IPS-20b (cell line): ENCODE data around the gene DNAJC11.

Experiments used
- H3K27ac ChIP-seq: one replicate; pipeline ENCODE4 v1.5.1; 2013; ENCODE audit warnings: low read length
- H3K27me3 ChIP-seq: 2 replicates; pipeline ENCODE4 v1.6.1; 2013; ENCODE audit warnings: mild to moderate bottlenecking, low read length, inconsistent platforms; ENCODE audit not compliant: insufficient read depth
- H3K36me3 ChIP-seq: 2 replicates; pipeline ENCODE4 v1.6.1; 2013; ENCODE audit warnings: low read depth, mild to moderate bottlenecking, inconsistent platforms, low read length, moderate library complexity; ENCODE audit not compliant: insufficient read depth
- H3K4me1 ChIP-seq: 2 replicates; pipeline ENCODE4 v1.6.1; 2013; ENCODE audit warnings: mild to moderate bottlenecking, control low read depth, inconsistent platforms, low read length, moderate library complexity; ENCODE audit not compliant: insufficient read depth
- H3K4me3 ChIP-seq: 2 replicates; pipeline ENCODE4 v1.5.1; 2013; ENCODE audit warnings: mild to moderate bottlenecking, low read length, inconsistent platforms
- H3K9ac ChIP-seq: 2 replicates; pipeline ENCODE4 v1.6.1; 2013; ENCODE audit warnings: low read depth, mild to moderate bottlenecking, inconsistent platforms, low read length, moderate library complexity
- H3K9me3 ChIP-seq: 2 replicates; pipeline ENCODE4 v1.6.1; 2013; ENCODE audit warnings: mild to moderate bottlenecking, low read depth, low read length, inconsistent platforms; ENCODE audit not compliant: insufficient read depth

The DNAJC11 gene

DNA sequence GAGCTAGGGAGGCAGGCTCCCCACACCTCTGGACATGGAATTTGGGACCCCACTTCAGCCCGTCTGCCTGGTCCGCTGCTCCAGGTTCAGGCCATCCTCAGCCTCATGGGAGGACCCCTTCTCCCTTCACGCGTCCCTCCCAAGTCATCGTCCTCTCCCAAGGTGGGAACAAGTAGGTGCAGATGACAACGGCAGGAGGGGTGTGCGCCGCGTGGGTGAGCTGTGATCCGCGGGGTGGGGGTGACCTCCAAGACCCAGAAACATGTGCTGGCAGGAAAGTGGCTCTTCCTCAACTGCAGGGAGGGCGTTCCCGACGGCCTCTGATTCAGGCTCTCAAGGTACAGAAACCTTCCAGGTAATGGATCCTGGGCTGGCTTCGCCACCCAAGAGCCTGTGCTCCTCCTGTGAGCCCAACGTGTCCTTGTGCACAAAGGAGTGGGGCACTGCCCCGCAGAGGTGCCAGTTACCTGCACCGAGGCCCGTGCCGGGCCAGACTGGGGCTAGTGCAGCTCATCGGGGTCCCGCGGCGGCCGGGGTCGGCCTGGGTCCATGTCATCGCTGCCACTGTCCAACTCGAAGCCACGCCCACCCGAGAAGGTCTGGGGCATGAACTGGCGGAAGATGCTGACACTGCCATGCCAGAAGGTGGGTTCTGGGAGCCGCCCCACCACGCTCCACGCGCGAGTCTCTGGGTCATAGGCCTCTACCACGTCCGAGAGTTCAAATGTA lies 108.6 kb downstream of the DNAJC11 start:
- H3K9me3 ChIP-seq = no peaks in the 10 kb centered on the region

DNA sequence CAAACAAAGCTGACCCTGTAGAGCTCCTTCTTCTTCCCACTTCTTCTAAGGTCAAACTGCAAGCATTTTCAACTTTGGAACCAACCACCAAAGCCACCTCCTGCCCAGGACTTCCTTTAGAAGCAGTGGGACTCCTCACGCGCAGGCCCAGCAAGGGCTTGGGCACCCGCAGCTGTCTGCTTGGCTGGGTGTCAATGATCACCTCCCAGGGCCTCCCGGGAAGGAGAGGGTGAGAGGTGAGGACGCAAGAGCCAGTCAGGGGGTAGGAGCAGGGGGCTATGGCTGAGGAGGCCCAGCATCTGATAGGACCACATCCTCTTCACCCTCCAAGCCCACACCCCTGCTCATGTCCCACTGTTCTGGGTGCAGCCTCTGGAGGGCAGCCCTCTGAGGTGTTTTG lies 109.2 kb downstream of the DNAJC11 start:
- Histone ChIP-seq H3K4me1 (no peaks in the 10 kb centered on the region), H3K9me3 (no peaks in the 10 kb centered on the region), H3K9ac (no peak overlapping the region), H3K27me3 (no peaks in the 10 kb centered on the region), H3K27ac (no peak overlapping the region), H3K4me3 (no peak overlapping the region), H3K36me3 (peaks cover 97% of the 10 kb centered on the region)

More for the DNA sequence above, 108.6 kb downstream of the DNAJC11 start:
- Histone ChIP-seq H3K27ac (no peak overlapping the region), H3K4me1 (no peaks in the 10 kb centered on the region), H3K9ac (no peak overlapping the region), H3K36me3 (peaks cover 97% of the 10 kb centered on the region), H3K27me3 (no peaks in the 10 kb centered on the region), H3K4me3 (no peak overlapping the region)

DNA sequence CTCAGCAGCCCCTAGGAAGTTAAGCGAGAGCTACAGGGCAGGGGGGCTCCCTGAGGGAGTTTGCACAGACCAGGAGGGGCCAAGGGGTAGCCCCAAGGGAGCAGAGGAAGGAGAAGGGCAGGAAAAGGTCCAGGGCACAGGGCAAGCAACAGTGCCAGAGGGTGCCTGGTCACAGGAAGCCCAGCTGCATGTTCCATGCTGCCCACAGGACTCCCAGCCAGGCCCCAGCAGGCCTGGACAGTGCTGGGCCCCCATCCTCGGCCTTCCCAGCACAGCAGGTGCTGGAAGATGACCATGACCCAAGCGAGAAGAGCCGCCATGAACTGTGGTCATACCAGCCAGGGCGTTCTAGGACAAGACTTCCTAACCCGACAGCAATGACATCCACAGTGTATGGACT lies 110.0 kb downstream of the DNAJC11 start:
- Histone ChIP-seq H3K9ac (no peak overlapping the region), H3K36me3 (peaks cover 93% of the 10 kb centered on the region), H3K9me3 (no peaks in the 10 kb centered on the region), H3K27me3 (no peaks in the 10 kb centered on the region), H3K4me3 (no peak overlapping the region), H3K27ac (no peak overlapping the region), H3K4me1 (no peaks in the 10 kb centered on the region)

DNA sequence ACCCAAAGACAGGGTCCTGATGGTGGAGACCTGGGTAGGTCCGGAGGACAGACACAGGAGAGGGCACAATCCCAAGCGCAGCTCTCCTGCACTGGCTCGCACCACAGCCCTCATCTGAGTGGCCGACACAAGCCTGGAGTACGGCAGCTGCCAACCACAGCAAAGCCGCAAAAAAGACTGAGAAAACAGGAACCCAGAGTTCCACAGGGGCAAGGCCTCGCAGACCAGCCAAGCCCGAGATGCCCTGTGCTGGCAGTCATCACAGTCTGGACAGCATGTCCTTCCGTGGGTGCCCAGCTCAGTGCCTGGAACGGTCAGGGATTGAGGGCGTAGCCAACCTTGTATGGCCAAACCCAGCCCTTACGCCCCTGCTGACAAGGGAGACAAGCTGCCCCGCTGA lies 110.4 kb downstream of the DNAJC11 start:
- Histone ChIP-seq H3K36me3 (peaks cover 89% of the 10 kb centered on the region), H3K27ac (no peak overlapping the region), H3K4me1 (no peaks in the 10 kb centered on the region), H3K4me3 (no peak overlapping the region), H3K9ac (no peak overlapping the region), H3K9me3 (no peaks in the 10 kb centered on the region), H3K27me3 (no peaks in the 10 kb centered on the region)

DNA sequence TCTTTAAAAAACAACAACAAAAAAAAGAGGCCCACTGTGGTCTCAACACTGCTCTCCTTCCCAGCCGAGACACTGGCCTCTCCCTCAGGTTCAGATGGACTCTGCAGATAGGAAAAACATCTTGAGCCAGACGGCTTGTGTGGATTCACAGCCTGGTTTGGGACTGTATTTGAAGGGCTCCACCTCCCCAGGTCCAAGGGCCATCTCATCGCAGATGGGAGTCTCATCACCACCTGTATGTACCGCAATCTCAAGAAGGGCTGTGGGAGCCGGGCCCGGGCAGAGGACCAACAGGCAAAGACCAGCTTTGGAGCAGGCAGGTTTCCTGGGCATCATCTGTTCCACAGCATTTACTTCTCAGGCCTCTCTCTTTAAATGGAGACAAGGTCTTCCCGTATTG lies 111.6 kb downstream of the DNAJC11 start:
- no peak overlapping the region for H3K4me3 ChIP-seq
- peaks cover 77% of the 10 kb centered on the region for H3K36me3 ChIP-seq
- no peak overlapping the region for H3K9ac ChIP-seq
- H3K27ac ChIP-seq = no peak overlapping the region
- H3K4me1 ChIP-seq = no peaks in the 10 kb centered on the region
- no peaks in the 10 kb centered on the region for H3K27me3 ChIP-seq
- H3K9me3 ChIP-seq = no peaks in the 10 kb centered on the region

DNA sequence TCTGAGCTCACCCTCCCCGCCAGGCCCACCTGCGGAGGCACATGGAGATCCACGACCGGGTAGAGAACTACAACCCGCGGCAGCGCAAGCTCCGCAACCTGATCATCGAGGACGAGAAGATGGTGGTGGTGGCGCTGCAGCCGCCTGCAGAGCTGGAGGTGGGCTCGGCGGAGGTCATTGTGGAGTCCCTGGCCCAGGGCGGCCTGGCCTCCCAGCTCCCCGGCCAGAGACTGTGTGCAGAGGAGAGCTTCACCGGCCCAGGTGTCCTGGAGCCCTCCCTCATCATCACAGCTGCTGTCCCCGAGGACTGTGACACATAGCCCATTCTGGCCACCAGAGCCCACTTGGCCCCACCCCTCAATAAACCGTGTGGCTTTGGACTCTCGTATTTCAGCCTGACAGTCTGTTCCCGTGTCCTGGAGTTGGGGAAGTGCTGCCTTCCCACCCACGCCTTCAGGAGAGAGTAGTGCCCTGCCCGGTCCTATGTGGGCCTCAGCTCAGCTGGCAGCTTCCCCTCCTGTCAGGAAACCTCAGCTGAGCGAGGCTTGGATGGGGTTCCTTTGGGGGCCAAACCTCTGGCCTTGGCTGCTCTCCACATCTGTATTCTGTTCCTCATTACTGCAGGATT lies 112.6 kb downstream of the DNAJC11 start:
- H3K4me3 ChIP-seq = no peak overlapping the region
- no peaks in the 10 kb centered on the region for H3K27me3 ChIP-seq
- no peak overlapping the region for H3K9ac ChIP-seq
- H3K27ac ChIP-seq = no peak overlapping the region
- H3K36me3 ChIP-seq = peaks cover 67% of the 10 kb centered on the region
- H3K9me3 ChIP-seq = no peaks in the 10 kb centered on the region
- no peaks in the 10 kb centered on the region for H3K4me1 ChIP-seq

DNA sequence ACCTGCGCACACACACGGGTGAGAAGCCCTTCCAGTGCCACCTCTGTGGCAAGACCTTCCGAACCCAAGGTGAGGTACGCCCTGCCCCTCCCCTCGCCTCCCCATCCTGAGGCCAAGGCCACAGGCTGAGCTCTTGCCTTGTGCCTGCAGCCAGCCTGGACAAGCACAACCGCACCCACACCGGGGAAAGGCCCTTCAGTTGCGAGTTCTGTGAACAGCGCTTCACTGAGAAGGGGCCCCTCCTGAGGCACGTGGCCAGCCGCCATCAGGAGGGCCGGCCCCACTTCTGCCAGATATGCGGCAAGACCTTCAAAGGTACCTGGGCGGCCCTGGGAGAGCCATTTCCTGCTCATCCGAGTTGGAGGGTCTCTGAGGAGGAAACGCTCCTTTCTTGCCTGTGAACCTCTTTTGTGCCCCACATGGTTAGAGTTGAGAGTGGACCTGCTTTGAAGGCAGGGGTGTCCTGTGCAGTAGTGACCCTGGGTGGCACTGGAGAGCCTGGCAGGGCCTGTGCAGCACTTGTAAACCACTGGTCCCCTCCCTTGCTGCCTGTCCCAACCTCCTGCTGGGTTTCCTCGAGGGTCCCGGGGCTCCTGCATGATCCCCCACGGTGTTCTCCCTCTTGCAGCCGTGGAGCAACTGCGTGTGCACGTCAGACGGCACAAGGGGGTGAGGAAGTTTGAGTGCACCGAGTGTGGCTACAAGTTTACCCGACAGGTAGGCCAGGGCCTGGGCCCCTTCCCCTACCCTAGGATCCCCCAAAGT lies 113.3 kb downstream of the DNAJC11 start:
- Histone ChIP-seq H3K9me3 (no peaks in the 10 kb centered on the region), H3K9ac (no peak overlapping the region), H3K4me3 (no peak overlapping the region), H3K27me3 (no peaks in the 10 kb centered on the region), H3K36me3 (peaks cover 60% of the 10 kb centered on the region), H3K4me1 (no peaks in the 10 kb centered on the region), H3K27ac (no peak overlapping the region)

DNA sequence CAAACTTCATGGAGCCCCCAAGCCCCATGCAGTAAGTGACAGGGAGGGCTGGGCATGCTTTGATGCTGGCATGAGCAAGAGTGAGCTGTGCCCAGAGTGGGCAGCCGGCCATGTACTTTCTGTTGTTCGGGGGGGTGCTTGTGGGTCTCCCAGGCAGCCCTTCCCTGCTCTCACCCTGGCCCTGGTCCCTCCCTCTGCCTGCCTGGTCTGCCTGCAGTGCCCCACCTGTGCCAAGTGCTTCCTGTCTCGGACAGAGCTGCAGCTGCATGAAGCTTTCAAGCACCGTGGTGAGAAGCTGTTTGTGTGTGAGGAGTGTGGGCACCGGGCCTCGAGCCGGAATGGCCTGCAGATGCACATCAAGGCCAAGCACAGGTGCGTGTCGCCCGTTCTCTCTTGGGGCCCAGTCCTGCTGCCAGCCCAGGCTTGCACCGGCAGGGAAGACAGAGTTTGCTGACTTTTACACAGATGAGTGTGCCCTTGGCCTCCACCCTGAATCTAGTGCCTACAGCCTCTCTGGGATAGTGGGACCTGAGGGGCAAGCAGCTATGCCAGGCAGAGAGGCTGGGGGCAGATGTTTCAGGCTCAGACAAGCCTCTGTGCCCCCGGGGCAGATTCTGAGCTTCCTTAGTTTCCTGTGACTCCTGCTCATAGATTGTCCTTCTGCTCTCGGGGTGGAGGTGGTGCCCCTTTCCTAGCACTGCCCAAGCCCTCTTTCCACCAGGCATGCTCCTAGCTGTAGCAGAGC lies 114.2 kb downstream of the DNAJC11 start:
- H3K27me3 ChIP-seq = no peaks in the 10 kb centered on the region
- peaks cover 52% of the 10 kb centered on the region for H3K36me3 ChIP-seq
- H3K9ac ChIP-seq = no peak overlapping the region
- no peaks in the 10 kb centered on the region for H3K9me3 ChIP-seq
- no peak overlapping the region for H3K4me3 ChIP-seq
- H3K4me1 ChIP-seq = no peaks in the 10 kb centered on the region
- no peak overlapping the region for H3K27ac ChIP-seq

DNA sequence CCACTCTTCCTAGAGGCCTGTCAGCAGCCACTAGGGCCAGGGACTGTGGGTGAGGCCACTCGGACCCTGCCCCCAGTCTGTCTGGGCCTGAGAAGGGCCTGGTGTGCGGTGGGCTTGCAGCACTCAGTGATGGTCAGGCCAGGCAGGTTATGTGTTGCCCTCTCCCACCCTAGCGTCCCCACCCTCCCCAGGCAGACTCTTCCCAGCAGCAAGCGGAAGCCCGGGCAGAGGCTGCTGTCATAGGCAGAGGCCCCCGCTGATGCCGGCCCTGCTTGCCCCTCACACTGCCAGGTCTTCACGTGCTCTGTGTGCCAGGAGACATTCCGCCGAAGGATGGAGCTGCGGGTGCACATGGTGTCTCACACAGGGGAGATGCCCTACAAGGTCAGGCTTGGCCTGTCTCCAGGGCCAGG lies 115.2 kb downstream of the DNAJC11 start:
- no peaks in the 10 kb centered on the region for H3K9me3 ChIP-seq

DNA sequence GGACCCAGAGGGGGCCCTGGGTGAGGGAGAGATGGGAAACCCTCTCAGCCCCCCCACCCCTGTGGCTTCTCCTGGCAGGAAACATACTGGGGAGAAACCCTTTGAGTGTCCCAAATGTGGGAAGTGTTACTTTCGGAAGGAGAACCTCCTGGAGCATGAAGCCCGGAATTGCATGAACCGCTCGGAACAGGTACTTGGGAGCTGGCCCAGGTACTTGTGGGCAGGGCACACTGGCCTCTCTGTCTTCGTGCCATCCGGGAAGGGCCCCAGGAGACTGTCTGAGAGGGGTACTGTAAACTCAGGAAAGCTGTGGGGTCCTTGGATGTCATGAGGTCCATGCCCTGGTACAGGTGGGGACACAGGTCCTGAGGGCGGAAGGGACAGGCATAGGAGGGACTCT lies 115.8 kb downstream of the DNAJC11 start:
- Histone ChIP-seq H3K27me3 (no peaks in the 10 kb centered on the region), H3K27ac (no peak overlapping the region), H3K4me1 (peaks cover under 1% of the 10 kb centered on the region; the same call in 1 of the 2 replicates), H3K9ac (no peak overlapping the region), H3K36me3 (peaks cover 44% of the 10 kb centered on the region), H3K4me3 (no peak overlapping the region), H3K9me3 (no peaks in the 10 kb centered on the region)

More for the DNA sequence above, 115.2 kb downstream of the DNAJC11 start:
- H3K4me3 ChIP-seq = no peak overlapping the region
- no peaks in the 10 kb centered on the region for H3K4me1 ChIP-seq
- H3K36me3 ChIP-seq = peaks cover 48% of the 10 kb centered on the region
- H3K27ac ChIP-seq = no peak overlapping the region
- H3K9ac ChIP-seq = no peak overlapping the region
- H3K27me3 ChIP-seq = no peaks in the 10 kb centered on the region

DNA sequence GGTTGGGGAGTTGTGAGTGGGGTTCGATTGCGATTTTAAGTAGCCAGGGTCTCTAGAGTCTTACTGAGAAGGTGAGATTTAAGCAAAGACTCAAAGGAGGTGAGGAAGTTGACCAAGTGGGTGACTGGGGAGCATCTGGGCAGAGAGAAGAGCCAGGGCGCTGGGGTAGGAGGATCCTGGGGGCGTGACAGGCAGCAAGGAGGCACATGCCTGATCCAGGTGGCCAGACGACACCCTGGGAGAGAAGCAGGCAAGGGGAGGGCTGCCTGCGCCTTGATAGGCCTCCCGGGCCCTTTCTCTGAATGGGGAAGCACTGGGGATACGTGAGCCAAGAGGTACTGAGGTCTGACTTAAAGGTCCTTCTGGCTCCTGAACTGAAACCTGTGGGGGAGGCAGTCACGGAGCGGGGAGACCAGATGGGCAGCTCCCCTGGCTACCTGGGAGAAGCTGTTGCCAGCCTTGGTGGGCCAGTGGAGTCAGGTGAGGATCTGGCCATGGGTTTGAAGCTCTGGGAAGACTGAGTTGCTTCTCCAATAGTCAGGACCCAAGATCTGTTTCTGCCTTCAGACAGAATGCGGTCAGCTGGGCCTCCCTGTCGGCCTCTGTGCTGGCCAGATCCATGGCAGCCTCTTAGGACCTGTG lies 116.4 kb downstream of the DNAJC11 start:
- no peaks in the 10 kb centered on the region for H3K27me3 ChIP-seq
- H3K36me3 ChIP-seq = peaks cover 37% of the 10 kb centered on the region
- no peaks in the 10 kb centered on the region for H3K9me3 ChIP-seq
- no peak overlapping the region for H3K27ac ChIP-seq
- H3K4me1 ChIP-seq = peaks cover 6% of the 10 kb centered on the region; the same call in 1 of the 2 replicates
- H3K4me3 ChIP-seq = no peak overlapping the region
- H3K9ac ChIP-seq = no peak overlapping the region
